CD8-positive, alpha-beta memory T cell (primary cell): Measurements from ENCODE around the gene ERC2. TPM values are rescaled to one million over a fixed set of nuclear protein-coding genes. Genes with fewer than 3 reads are reported as not detected.

Source experiments
- CTCF ChIA-PET: fragments of 350-600 bp; sonication (Branson Sonifier 250); formaldehyde crosslinking; loops from one replicate; lab custom pipeline; 2021; ENCODE audit warnings: antibody characterized with exemption; lab: Charles Lee
- POLR2A ChIA-PET: fragments of 350-600 bp; sonication (Branson Sonifier 250); formaldehyde crosslinking; loops from one replicate; lab custom pipeline; 2021; ENCODE audit warnings: antibody characterized with exemption; lab: Charles Lee
- DNase-seq, 5 donors: peaks; one replicate each; pipeline versions ENCODE4 v3.0.0 to v3.0.0-alpha.2; 2020 to 2022; ENCODE audit warnings: mixed read lengths in 1 of 5
- H3K27ac ChIP-seq: one replicate; pipeline ENCODE4 v1.7.0; 2013; ENCODE audit warnings: low read depth, mild to moderate bottlenecking, low read length, moderate library complexity
- H3K27me3 ChIP-seq: 2 replicates; pipeline ENCODE4 v1.7.0; 2013; ENCODE audit warnings: low read length, mild to moderate bottlenecking; ENCODE audit not compliant: insufficient read depth, poor library complexity, severe bottlenecking
- H3K36me3 ChIP-seq: 2 replicates; pipeline ENCODE4 v1.7.0; 2013; ENCODE audit warnings: mild to moderate bottlenecking, low read length, moderate library complexity; ENCODE audit not compliant: insufficient read depth
- H3K4me1 ChIP-seq: 2 replicates; pipeline ENCODE4 v1.7.0; 2013; ENCODE audit warnings: mild to moderate bottlenecking, low read length, moderate library complexity; ENCODE audit not compliant: insufficient read depth
- H3K4me3 ChIP-seq: 2 replicates; pipeline ENCODE4 v1.7.0; 2013; ENCODE audit warnings: mild to moderate bottlenecking, low read length
- H3K9me3 ChIP-seq: 2 replicates; pipeline ENCODE4 v1.7.0; 2013; ENCODE audit warnings: mild to moderate bottlenecking, low read length
- H3K27ac Mint-ChIP-seq, 8 donors: one replicate each; pipeline ENCODE4 v1.8.0; 2020 to 2021; ENCODE audit warnings: mixed read lengths in 8 of 8, mild to moderate bottlenecking in 6 of 8, inconsistent platforms in 3 of 8, moderate library complexity in 3 of 8
- H3K27me3 Mint-ChIP-seq, 2 donors: one replicate each; pipeline ENCODE4 v1.8.0; 2020 to 2021; ENCODE audit warnings: mixed read lengths in 2 of 2, mild to moderate bottlenecking in 1 of 2, moderate library complexity in 1 of 2
- H3K36me3 Mint-ChIP-seq, 3 donors: one replicate each; pipeline ENCODE4 v1.8.0; 2020 to 2021; ENCODE audit warnings: mixed read lengths in 3 of 3, inconsistent platforms in 1 of 3, mild to moderate bottlenecking in 1 of 3
- H3K4me1 Mint-ChIP-seq, 3 donors: one replicate each; pipeline ENCODE4 v1.8.0; 2020 to 2021; ENCODE audit warnings: mixed read lengths in 3 of 3, inconsistent platforms in 1 of 3, mild to moderate bottlenecking in 1 of 3
- H3K4me3 Mint-ChIP-seq, 7 donors: one replicate each; pipeline ENCODE4 v1.8.0; 2020 to 2021; ENCODE audit warnings: mixed read lengths in 7 of 7, mild to moderate bottlenecking in 6 of 7, moderate library complexity in 4 of 7, inconsistent platforms in 2 of 7
- H3K9me3 Mint-ChIP-seq, 5 donors: one replicate each; pipeline ENCODE4 v1.8.0; 2020 to 2022; ENCODE audit warnings: mixed read lengths in 5 of 5, mild to moderate bottlenecking in 3 of 5, moderate library complexity in 2 of 5, inconsistent platforms in 1 of 5
- polyA plus RNA-seq: library from polyadenylated mRNA; unstranded; fragments of 300-500 nt; fragmentation: Illumina TruSeq; gene quantifications from one replicate; pipeline ENCODE4 v1.2.3, GENCODE V29; 2021
- total RNA-seq, 2 experiments: library from RNA; stranded (reverse); gene quantifications; one replicate each; pipeline ENCODE4 v1.2.3, GENCODE V29; 2021

The ERC2 gene
- total and polyA plus RNA-seq, 3 experiments from 2014 or later: not detected

GRCh38 chr3:56409790-56410189 lies 58.5 kb downstream of the ERC2 start:
- no peaks in the 10 kb centered on the region for H3K36me3 Mint-ChIP-seq
- no peak overlapping the region for H3K27ac Mint-ChIP-seq
- no peak overlapping the region for H3K4me3 Mint-ChIP-seq
- peaks cover 4 to 23% of the 10 kb centered on the region in 2 donors for H3K27me3 Mint-ChIP-seq
- H3K9me3 Mint-ChIP-seq: peaks cover 0 to 2% (median 0%) of the 10 kb centered on the region in 5 donors
- no peak for DNase-seq
- Histone ChIP-seq H3K9me3 (no peaks in the 10 kb centered on the region), H3K27ac (no peak overlapping the region), H3K4me3 (no peak overlapping the region), H3K27me3 (no peaks in the 10 kb centered on the region), H3K36me3 (no peaks in the 10 kb centered on the region), H3K4me1 (no peaks in the 10 kb centered on the region)
- ChIA-PET POLR2A (no interaction called here), CTCF (no interaction called here)
- H3K4me1 Mint-ChIP-seq: no peaks in the 10 kb centered on the region

GRCh38 chr3:56408761-56409196 lies 59.5 kb downstream of the ERC2 start:
- ChIA-PET POLR2A (no interaction called here), CTCF (no interaction called here)
- no peaks in the 10 kb centered on the region for H3K4me1 ChIP-seq
- H3K27me3 Mint-ChIP-seq: peaks cover 4 to 21% of the 10 kb centered on the region in 2 donors
- H3K27ac Mint-ChIP-seq: no peak overlapping the region
- H3K27ac ChIP-seq: no peak overlapping the region
- H3K36me3 ChIP-seq: no peaks in the 10 kb centered on the region
- DNase-seq: no peak
- H3K9me3 ChIP-seq: no peaks in the 10 kb centered on the region
- H3K4me1 Mint-ChIP-seq: no peaks in the 10 kb centered on the region
- H3K36me3 Mint-ChIP-seq: no peaks in the 10 kb centered on the region
- H3K4me3 Mint-ChIP-seq: no peak overlapping the region
- H3K27me3 ChIP-seq: no peaks in the 10 kb centered on the region
- peaks cover 0 to 2% (median 0%) of the 10 kb centered on the region in 5 donors for H3K9me3 Mint-ChIP-seq
- H3K4me3 ChIP-seq: no peak overlapping the region

- no peaks in the 10 kb centered on the region for H3K36me3 Mint-ChIP-seq
- CTCF ChIA-PET: no interaction called here
These were observed 61.3 kb downstream of the ERC2 start for GRCh38 chr3:56406826-56407515.

GRCh38 chr3:56404884-56405283 lies 63.4 kb downstream of the ERC2 start:
- Histone ChIP-seq H3K27me3 (no peaks in the 10 kb centered on the region), H3K27ac (no peak overlapping the region), H3K4me3 (no peak overlapping the region), H3K36me3 (no peaks in the 10 kb centered on the region), H3K4me1 (no peaks in the 10 kb centered on the region), H3K9me3 (no peaks in the 10 kb centered on the region)
- Mint-ChIP-seq H3K27ac (no peak overlapping the region), H3K4me1 (no peaks in the 10 kb centered on the region), H3K4me3 (no peak overlapping the region), H3K36me3 (no peaks in the 10 kb centered on the region), H3K27me3 (peaks cover 4 to 32% of the 10 kb centered on the region in 2 donors), H3K9me3 (peaks cover 0 to 3% (median 0%) of the 10 kb centered on the region in 5 donors)
- POLR2A ChIA-PET: no interaction called here
- CTCF ChIA-PET: no interaction called here
- no peak for DNase-seq

More at GRCh38 chr3:56406826-56407515, 61.3 kb downstream of the ERC2 start:
- Histone ChIP-seq H3K27ac (no peak overlapping the region), H3K9me3 (no peaks in the 10 kb centered on the region), H3K27me3 (no peaks in the 10 kb centered on the region), H3K4me3 (no peak overlapping the region), H3K4me1 (no peaks in the 10 kb centered on the region), H3K36me3 (no peaks in the 10 kb centered on the region)
- Mint-ChIP-seq H3K27ac (no peak overlapping the region), H3K9me3 (peaks cover 0 to 2% (median 0%) of the 10 kb centered on the region in 5 donors), H3K4me1 (no peaks in the 10 kb centered on the region), H3K27me3 (peaks cover 1 to 30% of the 10 kb centered on the region in 2 donors), H3K4me3 (no peak overlapping the region)
- POLR2A ChIA-PET: no interaction called here
- DNase-seq: no peak

- Histone ChIP-seq H3K9me3 (no peaks in the 10 kb centered on the region), H3K4me1 (no peaks in the 10 kb centered on the region), H3K36me3 (no peaks in the 10 kb centered on the region), H3K27me3 (no peaks in the 10 kb centered on the region), H3K4me3 (no peak overlapping the region), H3K27ac (no peak overlapping the region)
- H3K27me3 Mint-ChIP-seq: peaks cover 6 to 47% of the 10 kb centered on the region in 2 donors
- DNase-seq: no peak
- H3K4me3 Mint-ChIP-seq: no peak overlapping the region
- POLR2A ChIA-PET: no interaction called here
- H3K9me3 Mint-ChIP-seq: peaks cover 0 to 3% (median 0%) of the 10 kb centered on the region in 5 donors
- no peaks in the 10 kb centered on the region for H3K36me3 Mint-ChIP-seq
- CTCF ChIA-PET: no interaction called here
- H3K4me1 Mint-ChIP-seq: no peaks in the 10 kb centered on the region
- no peak overlapping the region for H3K27ac Mint-ChIP-seq
These were observed 69.6 kb downstream of the ERC2 start for GRCh38 chr3:56398659-56399058.

- H3K4me3 ChIP-seq: no peak overlapping the region
- Mint-ChIP-seq H3K9me3 (peaks cover 0 to 3% (median 0%) of the 10 kb centered on the region in 5 donors), H3K4me1 (no peaks in the 10 kb centered on the region), H3K27ac (no peak overlapping the region), H3K36me3 (no peaks in the 10 kb centered on the region), H3K27me3 (peaks cover 8 to 50% of the 10 kb centered on the region in 2 donors), H3K4me3 (no peak overlapping the region)
- ChIA-PET CTCF (no interaction called here), POLR2A (no interaction called here)
- H3K27me3 ChIP-seq: no peaks in the 10 kb centered on the region
- no peak for DNase-seq
- H3K4me1 ChIP-seq: no peaks in the 10 kb centered on the region
- no peaks in the 10 kb centered on the region for H3K9me3 ChIP-seq
- no peaks in the 10 kb centered on the region for H3K36me3 ChIP-seq
- H3K27ac ChIP-seq: no peak overlapping the region
These were observed 70.5 kb downstream of the ERC2 start for GRCh38 chr3:56397798-56398197.

GRCh38 chr3:56389183-56389830 lies 79.0 kb downstream of the ERC2 start:
- peaks cover 6 to 56% of the 10 kb centered on the region in 2 donors for H3K27me3 Mint-ChIP-seq
- H3K27ac Mint-ChIP-seq: no peak overlapping the region
- CTCF ChIA-PET: no interaction called here
- H3K9me3 Mint-ChIP-seq: peaks cover 0 to 2% (median 0%) of the 10 kb centered on the region in 5 donors
- Histone ChIP-seq H3K9me3 (no peaks in the 10 kb centered on the region), H3K4me3 (no peak overlapping the region), H3K36me3 (no peaks in the 10 kb centered on the region), H3K27ac (no peak overlapping the region), H3K27me3 (no peaks in the 10 kb centered on the region), H3K4me1 (no peaks in the 10 kb centered on the region)
- no peak for DNase-seq
- POLR2A ChIA-PET: no interaction called here
- H3K4me1 Mint-ChIP-seq: no peaks in the 10 kb centered on the region
- no peak overlapping the region for H3K4me3 Mint-ChIP-seq
- no peaks in the 10 kb centered on the region for H3K36me3 Mint-ChIP-seq

- ChIA-PET CTCF (no interaction called here), POLR2A (no interaction called here)
- peaks cover 4 to 25% of the 10 kb centered on the region in 2 donors for H3K27me3 Mint-ChIP-seq
These were observed 85.2 kb downstream of the ERC2 start for GRCh38 chr3:56383092-56383491.

More at GRCh38 chr3:56383092-56383491, 85.2 kb downstream of the ERC2 start:
- no peaks in the 10 kb centered on the region for H3K4me1 Mint-ChIP-seq
- peaks cover 0 to 2% (median 0%) of the 10 kb centered on the region in 5 donors for H3K9me3 Mint-ChIP-seq
- no peaks in the 10 kb centered on the region for H3K9me3 ChIP-seq
- no peak overlapping the region for H3K27ac Mint-ChIP-seq
- no peak for DNase-seq
- no peak overlapping the region for H3K4me3 Mint-ChIP-seq
- H3K4me1 ChIP-seq: no peaks in the 10 kb centered on the region
- no peak overlapping the region for H3K4me3 ChIP-seq
- H3K36me3 Mint-ChIP-seq: no peaks in the 10 kb centered on the region
- no peaks in the 10 kb centered on the region for H3K36me3 ChIP-seq
- no peaks in the 10 kb centered on the region for H3K27me3 ChIP-seq
- H3K27ac ChIP-seq: no peak overlapping the region
